A673 (cell line): Measurements from ENCODE around the gene NHLH2. TPM values are rescaled to one million over a fixed set of nuclear protein-coding genes. Genes with fewer than 3 reads are reported as not detected.

ENCODE experiments used
- BruUV-seq: library from RNA; stranded (reverse); fragments of 400-500 nt; replicated peaks from 2 replicates; lab custom pipeline; 2021; lab: Mats Ljungman, UMichigan
- CTCF ChIA-PET: fragments of 300-600 bp; sonication (Branson Sonifier 250); formaldehyde crosslinking; loops from one replicate; lab custom pipeline; 2022; ENCODE audit warnings: antibody characterized with exemption; lab: Charles Lee
- POLR2A ChIA-PET: fragments of 300-600 bp; sonication (Branson Sonifier 250); formaldehyde crosslinking; loops from one replicate; lab custom pipeline; 2022; ENCODE audit warnings: antibody characterized with exemption; ENCODE audit not compliant: low non-redundant PET; lab: Charles Lee
- DNase-seq: peaks from one replicate; pipeline ENCODE4 v3.0.0-alpha.2; 2015; ENCODE audit warnings: low spot score
- H3K27ac ChIP-seq: fragments of 200-600 bp; sonication (generic); 2 replicates; pipeline ENCODE4 v1.5.1; 2016; ENCODE audit warnings: mixed run types, low read depth, mild to moderate bottlenecking, mixed read lengths, antibody characterized with exemption, low read length; ENCODE audit not compliant: poor library complexity, severe bottlenecking
- H3K27me3 ChIP-seq: fragments of 200-600 bp; sonication (generic); replicated peaks from 2 replicates; pipeline ENCODE4 v1.6.1; 2017; ENCODE audit warnings: mixed run types, low read depth, mild to moderate bottlenecking, mixed read lengths, antibody characterized with exemption, low read length; ENCODE audit not compliant: insufficient read depth, poor library complexity
- H3K36me3 ChIP-seq: fragments of 200-600 bp; sonication (generic); 2 replicates; pipeline ENCODE4 v1.6.1; 2016; ENCODE audit warnings: mixed run types, mild to moderate bottlenecking, mixed read lengths, antibody characterized with exemption, low read length; ENCODE audit not compliant: insufficient read depth, poor library complexity, severe bottlenecking
- H3K4me1 ChIP-seq: fragments of 200-600 bp; sonication (generic); 2 replicates; pipeline ENCODE4 v1.6.1; 2017; ENCODE audit warnings: mixed run types, mild to moderate bottlenecking, mixed read lengths, antibody characterized with exemption, low read length; ENCODE audit not compliant: insufficient read depth, poor library complexity, severe bottlenecking
- H3K4me3 ChIP-seq: fragments of 200-600 bp; sonication (generic); 2 replicates; pipeline ENCODE4 v1.5.1; 2016; ENCODE audit warnings: low read depth, mixed run types, mild to moderate bottlenecking, mixed read lengths, low read length; ENCODE audit not compliant: poor library complexity, severe bottlenecking
- H3K9me3 ChIP-seq: fragments of 200-600 bp; sonication (generic); 2 replicates; pipeline ENCODE4 v1.6.1; 2016; ENCODE audit warnings: mixed run types, low read depth, mild to moderate bottlenecking, mixed read lengths, antibody characterized with exemption, low read length; ENCODE audit not compliant: poor library complexity, severe bottlenecking
- EZH2 ChIP-seq: fragments of 200-600 bp; sonication (generic); IDR thresholded peaks from 2 replicates; pipeline ENCODE4 v1.6.1; 2017; ENCODE audit warnings: borderline replicate concordance, low read depth, mild to moderate bottlenecking, mixed read lengths, antibody characterized with exemption, low read length; ENCODE audit not compliant: poor library complexity, severe bottlenecking
- intact Hi-C: fragments of 100-400 bp; cut with micrococcal nuclease; formaldehyde crosslinking; loops from one replicate; pipeline ENCODE4 v1.10.0; 2022; ENCODE audit not compliant: unreplicated experiment
- total RNA-seq: library from RNA; stranded (reverse); gene quantifications from 2 replicates; pipeline ENCODE4 v1.2.3, GENCODE V29; 2021
- TF ChIP-seq, protein P1 (sequence below): fragments of 300-800, 200-600 bp; sonication (generic); conservative IDR thresholded peaks from 2 replicates; pipeline ENCODE4 v1.5.1; 2017; ENCODE audit warnings: low read depth, mild to moderate bottlenecking, antibody characterized with exemption, low read length, moderate library complexity, mixed read lengths

NHLH2 gene
- total RNA-seq, 1 experiment from 2014 or later: not detected

- BruUV-seq: no TSS peak
- Histone ChIP-seq H3K9me3 (no peaks in the 10 kb centered on the region), H3K4me1 (no peaks in the 10 kb centered on the region), H3K36me3 (no peaks in the 10 kb centered on the region), H3K4me3 (no peak overlapping the region), H3K27me3 (peaks cover 16% of the 10 kb centered on the region), H3K27ac (no peak overlapping the region)
- no peak for DNase-seq
- TF ChIP-seq, protein P1, sequence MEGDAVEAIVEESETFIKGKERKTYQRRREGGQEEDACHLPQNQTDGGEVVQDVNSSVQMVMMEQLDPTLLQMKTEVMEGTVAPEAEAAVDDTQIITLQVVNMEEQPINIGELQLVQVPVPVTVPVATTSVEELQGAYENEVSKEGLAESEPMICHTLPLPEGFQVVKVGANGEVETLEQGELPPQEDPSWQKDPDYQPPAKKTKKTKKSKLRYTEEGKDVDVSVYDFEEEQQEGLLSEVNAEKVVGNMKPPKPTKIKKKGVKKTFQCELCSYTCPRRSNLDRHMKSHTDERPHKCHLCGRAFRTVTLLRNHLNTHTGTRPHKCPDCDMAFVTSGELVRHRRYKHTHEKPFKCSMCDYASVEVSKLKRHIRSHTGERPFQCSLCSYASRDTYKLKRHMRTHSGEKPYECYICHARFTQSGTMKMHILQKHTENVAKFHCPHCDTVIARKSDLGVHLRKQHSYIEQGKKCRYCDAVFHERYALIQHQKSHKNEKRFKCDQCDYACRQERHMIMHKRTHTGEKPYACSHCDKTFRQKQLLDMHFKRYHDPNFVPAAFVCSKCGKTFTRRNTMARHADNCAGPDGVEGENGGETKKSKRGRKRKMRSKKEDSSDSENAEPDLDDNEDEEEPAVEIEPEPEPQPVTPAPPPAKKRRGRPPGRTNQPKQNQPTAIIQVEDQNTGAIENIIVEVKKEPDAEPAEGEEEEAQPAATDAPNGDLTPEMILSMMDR: no peak
- CTCF ChIA-PET: no interaction called here
- intact Hi-C loops: no loop called here
- POLR2A ChIA-PET: no interaction called here
Observed at GRCh38 chr1:115862403-115862802, 21.5 kb upstream of the NHLH2 start.

- Histone ChIP-seq H3K9me3 (no peaks in the 10 kb centered on the region), H3K27ac (no peak overlapping the region), H3K27me3 (peaks cover 24% of the 10 kb centered on the region), H3K36me3 (no peaks in the 10 kb centered on the region), H3K4me1 (no peaks in the 10 kb centered on the region), H3K4me3 (no peak overlapping the region)
- intact Hi-C loops: no loop called here
- ChIA-PET POLR2A (no interaction called here), CTCF (no interaction called here)
- TF ChIP-seq EZH2: no peak
- TF ChIP-seq, protein P1: no peak
- no TSS peak for BruUV-seq
- DNase-seq: no peak
Observed at GRCh38 chr1:115854005-115854404, 13.1 kb upstream of the NHLH2 start.

GRCh38 chr1:115850937-115851336 lies 10.0 kb upstream of the NHLH2 start:
- no TSS peak for BruUV-seq
- DNase-seq: no peak
- CTCF ChIA-PET: no interaction called here

More at GRCh38 chr1:115850937-115851336, 10.0 kb upstream of the NHLH2 start:
- no peak overlapping the region for H3K4me3 ChIP-seq
- intact Hi-C loops: no loop called here
- H3K36me3 ChIP-seq: no peaks in the 10 kb centered on the region
- peaks cover 47% of the 10 kb centered on the region for H3K27me3 ChIP-seq
- no peaks in the 10 kb centered on the region for H3K4me1 ChIP-seq
- POLR2A ChIA-PET: no interaction called here
- no peak overlapping the region for H3K27ac ChIP-seq
- no peaks in the 10 kb centered on the region for H3K9me3 ChIP-seq
- no peak for TF ChIP-seq EZH2
- TF ChIP-seq, protein P1: no peak
